Prostate gland (tissue), 2 donors: ENCODE measurements around the gene FARS2.

Experiments used
- CTCF ChIP-seq, 4 experiments: fragments of 200-600 bp in 2 of 4; fragments of 450-650 bp in 2 of 4; sonication (generic) in 2 of 4; IDR thresholded peaks; 1 replicate in 3 of 4; 2 replicates in 1 of 4; pipeline ENCODE4 v1.5.1; 2016 to 2019; ENCODE audit warnings: antibody characterized with exemption in 4 of 4, mild to moderate bottlenecking in 2 of 4, moderate library complexity in 2 of 4
- POLR2A ChIP-seq: fragments of 450-650 bp; IDR thresholded peaks from one replicate; pipeline ENCODE4 v1.6.1; 2016; ENCODE audit warnings: antibody characterized with exemption, mild to moderate bottlenecking

GRCh38 chr6:5684320-5685053 lies 423.2 kb downstream of the FARS2 start:
- no peak for TF ChIP-seq POLR2A
- TF ChIP-seq CTCF (IDR thresholded peaks at IDR 0.05), result no peak
